Kidney epithelial cell (primary cell): ENCODE results near the gene TRIML2. TPM values are rescaled to one million over a fixed set of nuclear protein-coding genes. Genes with fewer than 3 reads are reported as not detected.

Experiments used
- DNase-seq: peaks from one replicate; pipeline ENCODE4 v3.0.0-alpha.2; 2010; ENCODE audit warnings: low read depth
- H3K27me3 ChIP-seq: 2 replicates; pipeline ENCODE4 v1.6.0; 2011; ENCODE audit warnings: low read length; ENCODE audit not compliant: control insufficient read depth, insufficient read depth
- H3K36me3 ChIP-seq: 2 replicates; pipeline ENCODE4 v1.5.1; 2011; ENCODE audit warnings: low read length; ENCODE audit not compliant: control insufficient read depth, insufficient read depth
- H3K4me3 ChIP-seq: 2 replicates; pipeline ENCODE4 v1.5.1; 2011; ENCODE audit warnings: low read depth, mild to moderate bottlenecking, control low read depth, low read length
- total RNA-seq: library from RNA; depleted of rRNA; stranded (reverse); fragments of >200 nt; gene quantifications from 2 replicates; pipeline ENCODE4 v1.2.3, GENCODE V29; 2015
- TF ChIP-seq, protein P1 (sequence below): IDR thresholded peaks from 2 replicates; pipeline ENCODE4 v1.5.1; 2011; ENCODE audit warnings: mild to moderate bottlenecking, moderate library complexity, low read length, control low read depth, inconsistent platforms; ENCODE audit not compliant: insufficient read depth, poor library complexity, severe bottlenecking

The TRIML2 gene, protein sequence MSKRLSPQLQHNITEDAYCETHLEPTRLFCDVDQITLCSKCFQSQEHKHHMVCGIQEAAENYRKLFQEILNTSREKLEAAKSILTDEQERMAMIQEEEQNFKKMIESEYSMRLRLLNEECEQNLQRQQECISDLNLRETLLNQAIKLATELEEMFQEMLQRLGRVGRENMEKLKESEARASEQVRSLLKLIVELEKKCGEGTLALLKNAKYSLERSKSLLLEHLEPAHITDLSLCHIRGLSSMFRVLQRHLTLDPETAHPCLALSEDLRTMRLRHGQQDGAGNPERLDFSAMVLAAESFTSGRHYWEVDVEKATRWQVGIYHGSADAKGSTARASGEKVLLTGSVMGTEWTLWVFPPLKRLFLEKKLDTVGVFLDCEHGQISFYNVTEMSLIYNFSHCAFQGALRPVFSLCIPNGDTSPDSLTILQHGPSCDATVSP
- total RNA-seq, result 0.08 and 0.68 TPM in 2 replicates

DNA sequence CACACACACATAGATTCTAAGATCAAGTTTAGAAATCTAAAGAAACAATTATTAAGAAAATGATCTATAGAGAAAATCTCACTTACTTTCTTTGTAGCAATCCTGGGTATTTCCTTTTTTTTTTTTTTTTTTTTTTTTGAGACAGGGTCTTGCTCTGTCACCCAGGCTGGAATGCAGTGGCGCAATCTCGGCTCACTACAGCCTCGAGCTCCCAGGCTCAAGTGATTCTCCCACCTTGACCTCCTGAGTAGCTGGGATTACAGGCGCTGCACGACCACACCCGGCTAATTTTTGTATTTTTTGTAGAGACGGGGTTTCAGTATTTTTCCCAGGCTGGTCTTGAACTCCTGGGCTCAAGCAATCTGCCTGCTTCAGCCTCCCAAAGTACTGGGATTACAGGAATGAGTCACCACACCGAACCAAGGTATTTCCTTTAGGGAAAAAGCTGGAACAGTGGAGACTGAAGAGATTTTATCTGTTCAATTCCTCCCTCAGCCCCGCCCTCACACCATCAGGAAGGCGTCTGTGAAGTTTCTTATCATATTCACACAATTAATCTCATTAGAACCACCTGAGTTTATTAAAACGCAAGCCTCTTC is at the start of gene TRIML2:
Gene TRIML2, minus strand, starts transcription at position 447 of the 599 bp plus-strand sequence. CDS start 4,235 bp downstream, outside the sequence.
- no peak within 1 kb of the TSS for H3K4me3 ChIP-seq
- no peak for DNase-seq
- H3K27me3 ChIP-seq, result no peaks in the 10 kb centered on the region
- TF ChIP-seq, protein P1, sequence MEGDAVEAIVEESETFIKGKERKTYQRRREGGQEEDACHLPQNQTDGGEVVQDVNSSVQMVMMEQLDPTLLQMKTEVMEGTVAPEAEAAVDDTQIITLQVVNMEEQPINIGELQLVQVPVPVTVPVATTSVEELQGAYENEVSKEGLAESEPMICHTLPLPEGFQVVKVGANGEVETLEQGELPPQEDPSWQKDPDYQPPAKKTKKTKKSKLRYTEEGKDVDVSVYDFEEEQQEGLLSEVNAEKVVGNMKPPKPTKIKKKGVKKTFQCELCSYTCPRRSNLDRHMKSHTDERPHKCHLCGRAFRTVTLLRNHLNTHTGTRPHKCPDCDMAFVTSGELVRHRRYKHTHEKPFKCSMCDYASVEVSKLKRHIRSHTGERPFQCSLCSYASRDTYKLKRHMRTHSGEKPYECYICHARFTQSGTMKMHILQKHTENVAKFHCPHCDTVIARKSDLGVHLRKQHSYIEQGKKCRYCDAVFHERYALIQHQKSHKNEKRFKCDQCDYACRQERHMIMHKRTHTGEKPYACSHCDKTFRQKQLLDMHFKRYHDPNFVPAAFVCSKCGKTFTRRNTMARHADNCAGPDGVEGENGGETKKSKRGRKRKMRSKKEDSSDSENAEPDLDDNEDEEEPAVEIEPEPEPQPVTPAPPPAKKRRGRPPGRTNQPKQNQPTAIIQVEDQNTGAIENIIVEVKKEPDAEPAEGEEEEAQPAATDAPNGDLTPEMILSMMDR, result no peak
- H3K36me3 ChIP-seq, result no peaks in the 10 kb centered on the region

DNA sequence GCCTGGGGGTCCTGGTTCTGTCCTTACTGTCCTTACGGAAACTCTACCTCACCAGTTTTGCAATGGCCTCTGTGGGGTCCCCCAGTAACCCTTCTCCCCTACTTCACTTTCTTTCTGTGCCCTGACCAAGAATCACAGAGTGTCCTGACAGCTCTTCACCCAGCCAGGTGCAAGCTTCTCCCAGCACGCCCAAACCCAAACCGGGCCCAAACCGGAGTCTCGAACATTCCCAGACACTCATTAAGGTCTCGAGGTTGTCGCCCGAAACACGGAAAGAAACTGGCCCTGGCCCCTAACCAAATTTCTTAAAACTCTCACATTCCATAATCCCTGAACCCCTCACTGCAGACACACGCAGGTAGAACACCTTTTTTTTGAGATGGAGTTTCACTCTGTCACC is 48.9 kb upstream of the TRIML2 start:
- no peaks in the 10 kb centered on the region for H3K36me3 ChIP-seq
- DNase-seq, result no peak
- no peaks in the 10 kb centered on the region for H3K27me3 ChIP-seq
- no peak overlapping the region for H3K4me3 ChIP-seq
- TF ChIP-seq, protein P1, result no peak

DNA sequence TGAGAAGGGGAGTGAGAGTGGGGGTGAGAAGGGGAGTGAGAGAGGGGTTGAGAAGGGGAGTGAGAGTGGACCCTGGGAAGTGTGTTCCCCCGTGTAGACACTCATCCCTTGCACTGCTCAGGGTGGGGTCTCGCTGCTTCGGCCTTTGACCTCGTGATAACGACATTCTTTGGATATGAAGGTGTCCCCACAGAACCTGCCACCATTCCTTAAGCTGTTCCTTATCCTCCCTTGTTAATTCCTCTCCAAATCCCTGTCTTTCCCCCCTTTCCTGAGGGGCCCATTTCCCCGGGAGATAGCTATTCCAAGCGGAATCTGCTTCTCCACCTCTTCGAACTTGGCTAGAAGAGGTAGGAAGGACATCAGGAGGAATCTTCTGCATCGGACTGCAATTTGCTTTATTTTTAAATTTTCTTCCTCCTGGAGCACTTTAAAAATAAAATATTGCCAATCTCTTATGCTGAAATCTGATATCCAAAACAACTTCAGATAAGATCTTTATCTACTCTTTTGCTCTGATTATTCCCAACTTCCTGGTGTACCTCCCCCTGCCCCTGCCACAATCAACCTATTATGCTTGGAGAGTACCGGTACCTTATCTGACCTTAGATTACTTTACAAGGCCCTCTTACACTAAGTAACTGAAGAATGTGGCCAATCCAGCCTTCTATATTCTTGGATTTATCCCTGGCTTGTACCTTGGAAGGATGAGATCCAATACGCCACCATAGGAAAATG is 45.4 kb upstream of the TRIML2 start:
- no peak for DNase-seq
- TF ChIP-seq, protein P1, result no peak
- no peaks in the 10 kb centered on the region for H3K27me3 ChIP-seq
- no peaks in the 10 kb centered on the region for H3K36me3 ChIP-seq
- no peak overlapping the region for H3K4me3 ChIP-seq

DNA sequence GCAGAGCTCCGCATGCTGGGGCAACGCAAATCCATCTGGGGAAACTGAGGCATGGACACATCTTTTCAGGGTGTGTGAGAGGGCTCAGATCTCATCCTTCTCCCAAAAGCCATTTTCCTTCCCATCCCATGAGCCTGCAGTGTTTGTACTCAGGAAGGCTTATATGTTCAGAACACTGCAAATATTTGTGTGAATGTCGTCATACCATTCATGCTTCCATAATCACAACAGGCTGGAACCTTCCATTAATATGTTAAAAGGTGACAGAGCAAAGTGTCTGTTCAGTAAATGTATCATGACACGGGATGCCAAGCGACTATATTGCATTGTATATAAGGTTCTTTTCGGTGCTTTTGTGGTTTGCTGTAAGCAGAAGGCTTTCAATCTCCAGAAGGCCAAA is 38.4 kb upstream of the TRIML2 start:
- TF ChIP-seq, protein P1, result no peak
- H3K36me3 ChIP-seq, result no peaks in the 10 kb centered on the region
- no peak overlapping the region for H3K4me3 ChIP-seq
- no peak for DNase-seq
- no peaks in the 10 kb centered on the region for H3K27me3 ChIP-seq

DNA sequence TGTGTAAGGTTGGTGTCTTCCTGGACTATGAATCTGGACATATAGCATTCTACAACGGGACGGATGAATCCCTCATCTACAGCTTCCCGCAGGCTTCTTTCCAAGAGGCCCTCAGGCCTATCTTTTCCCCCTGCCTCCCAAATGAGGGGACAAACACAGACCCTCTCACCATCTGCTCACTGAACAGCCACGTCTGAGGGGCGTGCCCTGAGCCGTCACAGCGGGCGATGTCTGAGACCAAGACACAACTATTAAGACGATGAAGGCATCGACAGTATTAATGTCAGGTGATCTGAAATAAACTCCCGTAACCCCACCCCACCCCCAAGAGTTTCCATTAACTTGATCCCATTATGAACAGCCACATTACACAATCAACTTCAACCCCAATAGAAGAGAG is 37.8 kb upstream of the TRIML2 start:
- no peak for DNase-seq

More for the DNA sequence above, 37.8 kb upstream of the TRIML2 start:
- H3K36me3 ChIP-seq, result no peaks in the 10 kb centered on the region
- TF ChIP-seq, protein P1, result no peak
- H3K4me3 ChIP-seq, result no peak overlapping the region
- no peaks in the 10 kb centered on the region for H3K27me3 ChIP-seq
